Colonic mucosa (tissue), 4 donors: ENCODE measurements around the gene MMP25. TPM values are rescaled to one million over a fixed set of nuclear protein-coding genes. Genes with fewer than 3 reads are reported as not detected.

Experiments
- DNase-seq: peaks from one replicate; pipeline ENCODE4 v3.0.0-alpha.2; 2020
- H3K27ac ChIP-seq: fragments of 200-600 bp; one replicate; pipeline ENCODE4 v1.8.0; 2021
- H3K27me3 ChIP-seq: fragments of 200-600 bp; one replicate; pipeline ENCODE4 v1.8.0; 2021
- H3K36me3 ChIP-seq: fragments of 200-600 bp; one replicate; pipeline ENCODE4 v1.8.0; 2021
- H3K4me1 ChIP-seq: fragments of 200-600 bp; one replicate; pipeline ENCODE4 v1.8.0; 2021; ENCODE audit warnings: mild to moderate bottlenecking
- H3K4me3 ChIP-seq: fragments of 200-600 bp; one replicate; pipeline ENCODE4 v1.8.0; 2021
- H3K9ac ChIP-seq, 2 donors: one replicate each; pipeline ENCODE4 v1.7.0; 2013; ENCODE audit warnings: control low read depth in 2 of 2, low read depth in 2 of 2, low read length in 2 of 2
- H3K9me3 ChIP-seq: fragments of 200-600 bp; one replicate; pipeline ENCODE4 v1.8.0; 2021
- CTCF ChIP-seq: fragments of 200-600 bp; IDR thresholded peaks from one replicate; pipeline ENCODE4 v1.8.0; 2022; ENCODE audit warnings: antibody characterized with exemption, mild to moderate bottlenecking
- intact Hi-C: fragments of 100-400 bp; cut with DNase I; formaldehyde crosslinking; loops from one replicate; pipeline ENCODE4 v1.14.1; 2022
- total RNA-seq, 2 donors: library from RNA; stranded (reverse); fragmentation: NEBNext Ultra II Directional in 1 of 2; extraction: Animal tissue kit (Norgen Biotek cat#: 25700) in 1 of 2; gene quantifications; one replicate each; pipeline ENCODE4 v1.2.1, GENCODE V29; 2021
- donor health status: healthy.
- donor health status: DM: no; HTN: no; CAD: no.
- donor health status: DM: no; HTN: no; CAD: no.

MMP25 gene
- total RNA-seq, 2 donors from 2014 or later, result 0.44 to 0.88 TPM

- Histone ChIP-seq H3K9me3 (no peaks in the 10 kb centered on the region), H3K4me3 (no peak overlapping the region), H3K27me3 (peaks cover 5% of the 10 kb centered on the region), H3K4me1 (no peaks in the 10 kb centered on the region), H3K9ac (no peak overlapping the region), H3K36me3 (no peaks in the 10 kb centered on the region), H3K27ac (no peak overlapping the region)
- intact Hi-C loops, result no loop called here
- no peak for TF ChIP-seq CTCF
- no peak for DNase-seq
Observed at GRCh38 chr16:3013998-3014690, 32.2 kb upstream of the MMP25 start.

- no peaks in the 10 kb centered on the region for H3K4me1 ChIP-seq
- intact Hi-C loops, result no loop called here
- H3K9ac ChIP-seq, result no peak overlapping the region
- H3K4me3 ChIP-seq, result no peak overlapping the region
- peaks cover 5% of the 10 kb centered on the region for H3K27me3 ChIP-seq
- no peaks in the 10 kb centered on the region for H3K9me3 ChIP-seq
- H3K27ac ChIP-seq, result no peak overlapping the region
- no peak for TF ChIP-seq CTCF
- no peak for DNase-seq
- no peaks in the 10 kb centered on the region for H3K36me3 ChIP-seq
Observed at GRCh38 chr16:3014971-3015370, 31.4 kb upstream of the MMP25 start.

- Histone ChIP-seq H3K27me3 (peaks cover 5% of the 10 kb centered on the region), H3K9me3 (no peaks in the 10 kb centered on the region), H3K4me3 (no peak overlapping the region), H3K9ac (no peak overlapping the region), H3K4me1 (no peaks in the 10 kb centered on the region), H3K36me3 (no peaks in the 10 kb centered on the region), H3K27ac (no peak overlapping the region)
- no peak for DNase-seq
- intact Hi-C loops, result no loop called here
- no peak for TF ChIP-seq CTCF
Observed at GRCh38 chr16:3015865-3016521, 30.4 kb upstream of the MMP25 start.

GRCh38 chr16:3017344-3017743, 29.0 kb upstream of the MMP25 start:
- Histone ChIP-seq H3K9ac (no peak overlapping the region), H3K36me3 (no peaks in the 10 kb centered on the region), H3K9me3 (no peaks in the 10 kb centered on the region), H3K4me1 (peaks cover 10% of the 10 kb centered on the region), H3K27me3 (no peaks in the 10 kb centered on the region), H3K4me3 (no peak overlapping the region), H3K27ac (no peak overlapping the region)
- DNase-seq, result no peak
- TF ChIP-seq CTCF, result no peak
- intact Hi-C loops, result no loop called here

- DNase-seq, result no peak
- Histone ChIP-seq H3K27me3 (no peaks in the 10 kb centered on the region), H3K4me1 (peaks cover 13% of the 10 kb centered on the region), H3K9ac (no peak within 1 kb of the TSS), H3K4me3 (no peak within 1 kb of the TSS), H3K27ac (no peak within 1 kb of the TSS), H3K36me3 (no peaks in the 10 kb centered on the region), H3K9me3 (no peaks in the 10 kb centered on the region)
- intact Hi-C loops, result no loop called here
- TF ChIP-seq CTCF, result no peak
Observed at GRCh38 chr16:3017794-3018506, 28.4 kb upstream of the MMP25 start, which contains the start of gene CLDN6. Gene CLDN6, minus strand, starts transcription at chr16:3018183. Its CDS starts 2,162 bp downstream, at chr16:3016021.
